Smooth muscle cell (in vitro differentiated cells): ENCODE results near the gene STAMBPL1. TPM values are rescaled to one million over a fixed set of nuclear protein-coding genes. Genes with fewer than 3 reads are reported as not detected.
A peak's percentile ranks its signal among the peaks of the same experiment; 100 is the strongest.

Experiments
- DNase-seq: peaks from one replicate; lab custom pipeline; 2025; ENCODE audit not compliant: unreplicated experiment; lab: John Stamatoyannopoulos, UW
- H2AFZ ChIP-seq: fragments of 200-600 bp; sonication (generic); 2 replicates; pipeline ENCODE4 v1.6.0; 2016; ENCODE audit warnings: antibody characterized with exemption, low read depth, mild to moderate bottlenecking
- H3F3A ChIP-seq: fragments of 200-600 bp; sonication (generic); 2 replicates; pipeline ENCODE4 v1.6.0; 2017; ENCODE audit warnings: antibody characterized with exemption, low read depth
- H3K27ac ChIP-seq: fragments of 200-600 bp; sonication (generic); 2 replicates; pipeline ENCODE4 v1.5.1; 2016; ENCODE audit warnings: low read depth, mild to moderate bottlenecking
- H3K27me3 ChIP-seq: fragments of 200-600 bp; sonication (generic); 2 replicates; pipeline ENCODE4 v1.6.1; 2016; ENCODE audit warnings: low read depth, mild to moderate bottlenecking
- H3K36me3 ChIP-seq: fragments of 200-600 bp; sonication (generic); 2 replicates; pipeline ENCODE4 v1.5.1; 2016; ENCODE audit warnings: low read depth
- H3K4me1 ChIP-seq: fragments of 200-600 bp; sonication (generic); 2 replicates; pipeline ENCODE4 v1.5.1; 2016; ENCODE audit warnings: low read depth
- H3K4me2 ChIP-seq: fragments of 200-600 bp; sonication (generic); 2 replicates; pipeline ENCODE4 v1.6.0; 2016; ENCODE audit warnings: mild to moderate bottlenecking
- H3K4me3 ChIP-seq: fragments of 200-600 bp; sonication (generic); 2 replicates; pipeline ENCODE4 v1.5.1; 2016; ENCODE audit warnings: mild to moderate bottlenecking
- H3K79me2 ChIP-seq: fragments of 200-600 bp; sonication (generic); 2 replicates; pipeline ENCODE4 v1.6.0; 2016; ENCODE audit warnings: low read depth, mild to moderate bottlenecking
- H3K9ac ChIP-seq: fragments of 200-600 bp; sonication (generic); 2 replicates; pipeline ENCODE4 v1.6.0; 2016; ENCODE audit warnings: low read depth
- H3K9me3 ChIP-seq: fragments of 200-600 bp; sonication (generic); replicated peaks from 2 replicates; pipeline ENCODE4 v1.5.1; 2016; ENCODE audit warnings: low read depth
- H4K20me1 ChIP-seq: fragments of 200-600 bp; sonication (generic); 2 replicates; pipeline ENCODE4 v1.6.0; 2016; ENCODE audit warnings: low read depth
- CTCF ChIP-seq: fragments of 200-600 bp; sonication (generic); IDR thresholded peaks from 2 replicates; pipeline ENCODE4 v1.5.1; 2017; ENCODE audit warnings: borderline replicate concordance, mild to moderate bottlenecking, antibody characterized with exemption; ENCODE audit not compliant: insufficient read depth, poor library complexity, severe bottlenecking
- WGBS: methylation state at CpG from one replicate; pipeline ENCODE4 v1.1.7; 2016; ENCODE audit warnings: low lambda C conversion rate; 5-methylcytosine and 5-hydroxymethylcytosine counted together
- polyA plus RNA-seq: library from polyadenylated mRNA; unstranded; fragments of >200 nt; fragmentation: Nextera tagmentation; extraction: Ambion mirVana; gene quantifications from 2 replicates; pipeline ENCODE4 v1.2.1, GENCODE V29; 2016
- total RNA-seq: library from RNA; depleted of rRNA; stranded (reverse); fragments of >200 nt; gene quantifications from 2 replicates; pipeline ENCODE4 v1.2.3, GENCODE V29; 2014

Gene STAMBPL1
- total and polyA plus RNA-seq, 2 experiments from 2014 or later = 0.49 to 1.2 TPM

- no peak overlapping the region for H3K9ac ChIP-seq
- no peaks in the 10 kb centered on the region for H3K36me3 ChIP-seq
- peaks cover 43% of the 10 kb centered on the region for H3K27me3 ChIP-seq
- H3F3A ChIP-seq = no peaks in the 10 kb centered on the region
- H4K20me1 ChIP-seq = no peaks in the 10 kb centered on the region
- no peaks in the 10 kb centered on the region for H3K9me3 ChIP-seq
- DNase-seq = no peak
- H3K4me2 ChIP-seq = no peak overlapping the region
- 54% methylated on average over 1 of the region's 1 CpG for WGBS
- H2AFZ ChIP-seq = no peak overlapping the region
- no peak overlapping the region for H3K4me3 ChIP-seq
- no peaks in the 10 kb centered on the region for H3K79me2 ChIP-seq
- no peak for TF ChIP-seq CTCF
- no peak overlapping the region for H3K27ac ChIP-seq
- H3K4me1 ChIP-seq = no peaks in the 10 kb centered on the region
These were observed 19.0 kb upstream of the STAMBPL1 start for GRCh38 chr10:88861036-88861435.

- H3F3A ChIP-seq = no peaks in the 10 kb centered on the region
- no peaks in the 10 kb centered on the region for H3K9me3 ChIP-seq
- no peak overlapping the region for H3K9ac ChIP-seq
- H3K4me3 ChIP-seq = no peak overlapping the region
- no peaks in the 10 kb centered on the region for H3K36me3 ChIP-seq
- H3K27me3 ChIP-seq = peaks cover 38% of the 10 kb centered on the region
- DNase-seq = no peak
- no peak overlapping the region for H3K4me2 ChIP-seq
- no peaks in the 10 kb centered on the region for H4K20me1 ChIP-seq
- TF ChIP-seq CTCF = peak; percentile 14
- no peak overlapping the region for H3K27ac ChIP-seq
- 91% methylated on average over 4 of the region's 4 CpGs for WGBS
- no peak overlapping the region for H2AFZ ChIP-seq
- H3K4me1 ChIP-seq = no peaks in the 10 kb centered on the region
- H3K79me2 ChIP-seq = no peaks in the 10 kb centered on the region
These were observed 14.7 kb upstream of the STAMBPL1 start for GRCh38 chr10:88865281-88865876.

GRCh38 chr10:88866454-88866853 lies 13.6 kb upstream of the STAMBPL1 start:
- H3K4me3 ChIP-seq = no peak overlapping the region
- no peaks in the 10 kb centered on the region for H4K20me1 ChIP-seq
- no peaks in the 10 kb centered on the region for H3K4me1 ChIP-seq
- no peak for TF ChIP-seq CTCF
- DNase-seq = no peak
- H3K79me2 ChIP-seq = no peaks in the 10 kb centered on the region
- WGBS = 90% methylated on average over 2 of the region's 2 CpGs
- H3K27ac ChIP-seq = no peak overlapping the region
- no peak overlapping the region for H3K4me2 ChIP-seq
- no peaks in the 10 kb centered on the region for H3K36me3 ChIP-seq
- no peak overlapping the region for H2AFZ ChIP-seq
- no peaks in the 10 kb centered on the region for H3K9me3 ChIP-seq
- H3F3A ChIP-seq = no peaks in the 10 kb centered on the region
- peaks cover 32% of the 10 kb centered on the region for H3K27me3 ChIP-seq
- H3K9ac ChIP-seq = no peak overlapping the region

GRCh38 chr10:88870089-88870488 lies 10.0 kb upstream of the STAMBPL1 start:
- no peak for DNase-seq
- Histone ChIP-seq H3K4me1 (no peaks in the 10 kb centered on the region), H2AFZ (no peak overlapping the region), H3K79me2 (no peaks in the 10 kb centered on the region), H4K20me1 (no peaks in the 10 kb centered on the region), H3K4me3 (no peak overlapping the region), H3K27ac (no peak overlapping the region), H3F3A (no peaks in the 10 kb centered on the region), H3K27me3 (peaks cover 12% of the 10 kb centered on the region), H3K9ac (no peak overlapping the region), H3K9me3 (no peaks in the 10 kb centered on the region), H3K4me2 (no peak overlapping the region), H3K36me3 (no peaks in the 10 kb centered on the region)
- TF ChIP-seq CTCF = no peak
